GM12873 (cell line): ENCODE data around the gene SBK3.

ENCODE experiments used
- CTCF ChIP-seq: IDR thresholded peaks from 2 replicates; pipeline ENCODE4 v1.5.1; 2012; ENCODE audit warnings: low read depth, mild to moderate bottlenecking, moderate library complexity, low read length, control low read depth; ENCODE audit not compliant: insufficient read depth; ENCODE audit errors: missing control alignments

SBK3 gene

GRCh38 chr19:55563261-55563690 lies 17.9 kb upstream of the SBK3 start:
- no peak for TF ChIP-seq CTCF

- TF ChIP-seq CTCF = no peak
These were observed 14.3 kb upstream of the SBK3 start for GRCh38 chr19:55559684-55560083.

- no peak for TF ChIP-seq CTCF
These were observed 9.4 kb upstream of the SBK3 start for GRCh38 chr19:55554741-55555152.

GRCh38 chr19:55554302-55554701 lies 9.0 kb upstream of the SBK3 start:
- no peak for TF ChIP-seq CTCF

- no peak for TF ChIP-seq CTCF
These were observed 8.2 kb upstream of the SBK3 start for GRCh38 chr19:55553217-55554182.

- no peak for TF ChIP-seq CTCF
These were observed 7.3 kb upstream of the SBK3 start for GRCh38 chr19:55552620-55553019.

GRCh38 chr19:55552206-55552605 lies 6.9 kb upstream of the SBK3 start:
- TF ChIP-seq CTCF = no peak
